ENCODE results near the gene CHD2.

GRCh38 chr15:93076875-93077274 lies 176.8 kb downstream of the CHD2 start:
- no peak for TF ChIP-seq EZH2 (IDR thresholded peaks at IDR 0.05; ENCODE audit: borderline replicate concordance, low read length)
- no peak for TF ChIP-seq CTCF (IDR thresholded peaks at IDR 0.05; ENCODE audit: low read length)

Measured in OCI-LY1 (cell line).